GM19238 (cell line): ENCODE data around the gene KIR2DL1.
"Not testable (repeated sequence)": the region's sequence is repeated elsewhere in the genome, so short reads cannot be mapped to it uniquely, and the experiment has no call there.

Source experiments
- DNase-seq: peaks from one replicate; pipeline ENCODE4 v3.0.0; 2011; ENCODE audit warnings: low spot score; ENCODE audit not compliant: insufficient read length

Gene KIR2DL1

GRCh38 chr19:54769646-54770045 is at the start of gene KIR2DL1:
Gene KIR2DL1, plus strand, starts transcription at chr19:54769793. Its CDS starts 58 bp downstream, at chr19:54769851.
- DNase-seq: not testable (repeated sequence)

- no peak for DNase-seq
These were observed 45.5 kb upstream of the KIR2DL1 start, which contains the start of gene KIR3DL3 for GRCh38 chr19:54724142-54724541. Gene KIR3DL3, plus strand, starts transcription at chr19:54724442. Its CDS starts 55 bp downstream, at chr19:54724497.

- DNase-seq: no peak
These were observed 44.9 kb upstream of the KIR2DL1 start for GRCh38 chr19:54724644-54725043.

- no peak for DNase-seq
These were observed 44.3 kb upstream of the KIR2DL1 start for GRCh38 chr19:54725321-54725720.

GRCh38 chr19:54727562-54727961 is 42.0 kb upstream of the KIR2DL1 start:
- no peak for DNase-seq

GRCh38 chr19:54728167-54728566 is 41.4 kb upstream of the KIR2DL1 start:
- no peak for DNase-seq

- no peak for DNase-seq
These were observed 40.0 kb upstream of the KIR2DL1 start for GRCh38 chr19:54729416-54730188.

GRCh38 chr19:54731191-54731590 is 38.4 kb upstream of the KIR2DL1 start:
- DNase-seq: no peak

- DNase-seq: not testable (repeated sequence)
These were observed 31.3 kb upstream of the KIR2DL1 start, which contains the start of gene KIR2DL3 for GRCh38 chr19:54738306-54738705. Gene KIR2DL3, plus strand, starts transcription at chr19:54738513. Its CDS starts 33 bp downstream, at chr19:54738546.

- DNase-seq: no peak
These were observed 30.9 kb upstream of the KIR2DL1 start for GRCh38 chr19:54738715-54739114.

GRCh38 chr19:54739587-54740497 is 29.8 kb upstream of the KIR2DL1 start:
- DNase-seq: no peak

- not testable (repeated sequence) for DNase-seq
These were observed 27.6 kb upstream of the KIR2DL1 start for GRCh38 chr19:54741950-54742349.

GRCh38 chr19:54744080-54744479 is 25.5 kb upstream of the KIR2DL1 start:
- DNase-seq: not testable (repeated sequence)

- not testable (repeated sequence) for DNase-seq
These were observed 21.8 kb upstream of the KIR2DL1 start for GRCh38 chr19:54747614-54748322.

- not testable (repeated sequence) for DNase-seq
These were observed 19.3 kb upstream of the KIR2DL1 start for GRCh38 chr19:54750276-54750675.

- not testable (repeated sequence) for DNase-seq
These were observed 13.1 kb upstream of the KIR2DL1 start for GRCh38 chr19:54756204-54757110.

GRCh38 chr19:54758577-54758976 is 11.0 kb upstream of the KIR2DL1 start:
- DNase-seq: not testable (repeated sequence)

- DNase-seq: not testable (repeated sequence)
These were observed 5.4 kb upstream of the KIR2DL1 start for GRCh38 chr19:54764219-54764618.

GRCh38 chr19:54766464-54766863 is 3.1 kb upstream of the KIR2DL1 start:
- not testable (repeated sequence) for DNase-seq

GRCh38 chr19:54770511-54770910 is 918 bp downstream of the KIR2DL1 start:
- DNase-seq: not testable (repeated sequence)
